Psoas muscle (tissue), 8 donors: ENCODE data around the gene SPTBN1. TPM values are rescaled to one million over a fixed set of nuclear protein-coding genes. Genes with fewer than 3 reads are reported as not detected.
"Not testable (repeated sequence)": the region's sequence is repeated elsewhere in the genome, so short reads cannot be mapped to it uniquely, and the experiment has no call there.

Source experiments
- ATAC-seq, 4 donors: fragments of 200-7000 bp; cut with Tn5 transposase; one replicate each; pipeline ENCODE4 v1.9.1; 2020; ENCODE audit warnings: moderate library complexity in 3 of 4, mild to moderate bottlenecking in 2 of 4
- DNase-seq, 2 donors: peaks; one replicate each; pipeline ENCODE4 v3.0.0-alpha.2; 2020
- H3K27ac ChIP-seq: fragments of 200-600 bp; one replicate; pipeline ENCODE4 v1.8.0; 2022
- H3K27me3 ChIP-seq, 3 donors: fragments of 200-600 bp in 1 of 3; one replicate each; pipeline versions ENCODE4 v1.6.1 to v1.8.0; 2013 to 2022; ENCODE audit warnings: low read length in 2 of 3, mild to moderate bottlenecking in 2 of 3, moderate library complexity in 1 of 3; ENCODE audit not compliant: insufficient read depth in 3 of 3
- H3K36me3 ChIP-seq, 2 donors: fragments of 200-600 bp in 1 of 2; one replicate each; pipeline versions ENCODE4 v1.6.1 to v1.8.0; 2013 to 2022; ENCODE audit warnings: low read depth in 1 of 2, mild to moderate bottlenecking in 1 of 2, moderate library complexity in 1 of 2; ENCODE audit not compliant: insufficient read depth in 1 of 2
- H3K4me1 ChIP-seq: fragments of 200-600 bp; one replicate; pipeline ENCODE4 v1.8.0; 2022
- H3K4me3 ChIP-seq: fragments of 200-600 bp; one replicate; pipeline ENCODE4 v1.8.0; 2022; ENCODE audit warnings: mild to moderate bottlenecking
- H3K9me3 ChIP-seq: fragments of 200-600 bp; one replicate; pipeline ENCODE4 v1.8.0; 2022
- WGBS, 3 donors: extraction: QIAGEN DNeasy Blood & Tissue Kit; methylation state at CpG; one replicate each; pipeline versions ENCODE4 v1.1.6 to v1.1.7; 2013; 5-methylcytosine and 5-hydroxymethylcytosine counted together
- intact Hi-C, 2 donors: fragments of 100-400 bp; cut with DNase I; formaldehyde crosslinking; loops; one replicate each; pipeline versions ENCODE4 v1.11.0 to v1.14.2; 2022
- polyA plus RNA-seq, 3 donors: library from polyadenylated mRNA; stranded (reverse); fragments of 200-250 nt; gene quantifications; one replicate each; pipeline ENCODE4 v1.2.3, GENCODE V29; 2013
- total RNA-seq, 4 donors: library from RNA; stranded (reverse); fragmentation: NEBNext Ultra II Directional in 2 of 4; extraction: Animal tissue kit (Norgen Biotek cat#: 25700) in 2 of 4; gene quantifications; one replicate each; pipeline versions ENCODE4 v1.2.1 to v1.2.4, GENCODE V29; 2021 to 2023
- TF ChIP-seq, protein P1 (sequence below): fragments of 200-600 bp; IDR thresholded peaks from one replicate; pipeline ENCODE4 v1.8.0; 2022; ENCODE audit warnings: antibody characterized with exemption
- donor health status: healthy with polysubstance abuse.
- donor health status: DM: no; HTN: no; CAD: no; lungs with moderate emphysema.
- donor health status: Bipolar disorder and iron deficiency.
- donor health status: healthy.
- donor health status: DM: yes; HTN: yes; CAD: no.
- donor health status: DM: no; HTN: no; CAD: no.
- donor health status: DM: no; HTN: no; CAD: no.
- donor health status: DM: yes; HTN: yes; CAD: no.

The SPTBN1 gene
- total and polyA plus RNA-seq, 7 donors, result 22.9 to 180 (median 87.8) TPM

DNA sequence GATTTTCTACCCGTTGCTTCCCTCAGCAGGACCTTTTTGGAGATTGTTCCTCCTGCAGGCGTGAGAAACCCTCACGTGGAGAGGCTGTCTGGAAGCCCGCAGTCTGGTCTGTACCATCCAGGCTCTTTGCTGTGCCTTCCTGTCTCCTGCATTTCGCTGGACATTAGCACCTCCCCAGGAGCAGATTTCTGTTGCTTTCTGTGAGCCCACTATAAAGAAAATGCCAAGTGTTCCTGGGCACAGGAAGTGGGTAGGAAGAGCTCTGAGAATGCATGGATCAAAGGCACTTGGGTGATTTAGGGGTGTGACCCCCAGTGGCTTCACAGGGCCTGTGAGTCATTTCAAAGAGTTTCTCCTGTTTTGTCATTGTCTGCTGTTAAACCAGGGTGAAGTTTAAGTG lies 27.3 kb downstream of the SPTBN1 start:
- peak overlapping the region; percentile 62 for H3K27ac ChIP-seq
- WGBS, 3 donors, result 29 to 48% (median 33%) methylated on average over 5 of the region's 5 CpGs
- intact Hi-C loops, result no loop called here
- no peaks in the 10 kb centered on the region for H3K9me3 ChIP-seq
- peaks cover 26% of the 10 kb centered on the region for H3K4me1 ChIP-seq
- ATAC-seq (peak in 3 of 4 donors; percentile 30 to 40 (median 38)), DNase-seq (no peak)
- H3K27me3 ChIP-seq, result no peaks in the 10 kb centered on the region
- H3K36me3 ChIP-seq, result no peaks in the 10 kb centered on the region
- TF ChIP-seq, protein P1, sequence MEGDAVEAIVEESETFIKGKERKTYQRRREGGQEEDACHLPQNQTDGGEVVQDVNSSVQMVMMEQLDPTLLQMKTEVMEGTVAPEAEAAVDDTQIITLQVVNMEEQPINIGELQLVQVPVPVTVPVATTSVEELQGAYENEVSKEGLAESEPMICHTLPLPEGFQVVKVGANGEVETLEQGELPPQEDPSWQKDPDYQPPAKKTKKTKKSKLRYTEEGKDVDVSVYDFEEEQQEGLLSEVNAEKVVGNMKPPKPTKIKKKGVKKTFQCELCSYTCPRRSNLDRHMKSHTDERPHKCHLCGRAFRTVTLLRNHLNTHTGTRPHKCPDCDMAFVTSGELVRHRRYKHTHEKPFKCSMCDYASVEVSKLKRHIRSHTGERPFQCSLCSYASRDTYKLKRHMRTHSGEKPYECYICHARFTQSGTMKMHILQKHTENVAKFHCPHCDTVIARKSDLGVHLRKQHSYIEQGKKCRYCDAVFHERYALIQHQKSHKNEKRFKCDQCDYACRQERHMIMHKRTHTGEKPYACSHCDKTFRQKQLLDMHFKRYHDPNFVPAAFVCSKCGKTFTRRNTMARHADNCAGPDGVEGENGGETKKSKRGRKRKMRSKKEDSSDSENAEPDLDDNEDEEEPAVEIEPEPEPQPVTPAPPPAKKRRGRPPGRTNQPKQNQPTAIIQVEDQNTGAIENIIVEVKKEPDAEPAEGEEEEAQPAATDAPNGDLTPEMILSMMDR, result no peak
- peak overlapping the region; percentile 19 for H3K4me3 ChIP-seq

DNA sequence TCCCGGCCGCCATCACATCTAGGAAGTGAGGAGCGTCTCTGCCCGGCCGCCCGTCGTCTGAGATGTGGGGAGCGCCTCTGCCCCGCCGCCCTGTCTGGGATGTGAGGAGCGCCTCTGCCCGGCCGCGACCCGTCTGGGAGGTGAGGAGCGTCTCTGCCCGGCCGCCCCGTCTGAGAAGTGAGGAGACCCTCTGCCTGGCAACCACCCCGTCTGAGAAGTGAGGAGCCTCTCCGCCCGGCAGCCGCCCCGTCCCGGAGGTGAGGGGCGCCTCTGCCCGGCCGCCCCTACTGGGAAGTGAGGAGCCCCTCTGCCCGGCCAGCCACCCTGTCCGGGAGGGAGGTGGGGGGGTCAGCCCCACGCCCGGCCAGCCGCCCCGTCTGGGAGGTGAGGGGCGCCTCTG lies 29.6 kb downstream of the SPTBN1 start:
- 94 to 99% (median 98%) methylated on average over 11 to 34 of the region's 35 CpGs for WGBS, 3 donors
- intact Hi-C loops, H3K36me3 ChIP-seq, DNase-seq, H3K27me3 ChIP-seq, H3K4me3 ChIP-seq, ATAC-seq, H3K9me3 ChIP-seq, H3K27ac ChIP-seq: not testable (repeated sequence)
- H3K4me1 ChIP-seq, result peaks cover 32% of the 10 kb centered on the region

DNA sequence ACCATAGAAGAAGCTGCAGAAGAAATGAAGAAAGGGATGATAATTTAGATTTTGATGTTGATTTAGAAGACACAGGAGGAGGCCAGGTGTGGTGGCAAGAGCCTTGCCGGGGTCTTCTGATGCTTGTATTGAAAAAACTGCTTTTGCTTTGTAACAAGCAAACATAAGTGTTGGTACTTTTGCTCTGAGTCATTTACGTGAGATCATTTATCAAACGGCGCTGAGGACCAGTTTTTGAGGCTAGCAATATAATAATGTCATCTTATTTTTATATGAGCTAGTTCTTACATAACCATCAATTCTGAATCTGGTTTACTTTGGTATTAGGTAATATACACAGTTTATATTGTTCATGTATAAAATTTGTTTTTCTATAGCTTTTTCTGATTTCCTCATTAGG lies 30.6 kb downstream of the SPTBN1 start:
- H3K4me3 ChIP-seq, result no peak overlapping the region
- TF ChIP-seq, protein P1, result no peak
- H3K27ac ChIP-seq, result no peak overlapping the region
- DNase-seq (no peak), ATAC-seq (no peak)
- H3K9me3 ChIP-seq, result no peaks in the 10 kb centered on the region
- intact Hi-C loops, result no loop called here
- peaks cover 42% of the 10 kb centered on the region for H3K4me1 ChIP-seq
- 65 to 74% (median 73%) methylated on average over 4 of the region's 4 CpGs for WGBS, 3 donors
- H3K27me3 ChIP-seq, result no peaks in the 10 kb centered on the region
- no peaks in the 10 kb centered on the region for H3K36me3 ChIP-seq

DNA sequence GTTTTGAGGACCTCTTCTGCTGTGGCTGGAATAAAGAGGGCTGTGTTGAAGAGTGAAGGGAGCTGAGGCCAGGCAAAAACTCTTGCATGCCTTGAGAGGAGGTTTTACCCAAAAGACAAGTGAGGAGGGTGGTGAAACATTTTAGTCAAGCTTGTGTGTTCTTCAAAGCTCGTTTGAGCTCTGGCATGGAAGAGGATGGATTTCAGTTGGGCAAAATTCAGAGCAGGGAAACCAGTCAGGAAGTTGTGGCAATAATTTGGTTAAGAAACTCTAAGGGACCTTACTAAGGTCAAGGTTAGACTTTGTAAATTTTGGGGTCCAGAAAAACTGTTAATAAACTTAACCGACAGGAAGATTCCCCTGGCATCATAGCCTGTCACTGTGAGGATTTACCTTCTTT lies 34.7 kb downstream of the SPTBN1 start:
- WGBS, 3 donors, result 48 to 61% (median 50%) methylated on average over 2 of the region's 2 CpGs
- Histone ChIP-seq H3K27ac (no peak overlapping the region), H3K27me3 (no peaks in the 10 kb centered on the region), H3K4me1 (peaks cover 21% of the 10 kb centered on the region), H3K36me3 (no peaks in the 10 kb centered on the region), H3K9me3 (no peaks in the 10 kb centered on the region), H3K4me3 (no peak overlapping the region)
- TF ChIP-seq, protein P1, result no peak
- no peak for DNase-seq
- intact Hi-C loops, result loop anchor here in 1 of 2 donors (10.0 kb wide), 1 partner anchor 386 kb away; no protein-coding TSS in a partner anchor
- peak in 1 of 4 donors; percentile 26 for ATAC-seq

DNA sequence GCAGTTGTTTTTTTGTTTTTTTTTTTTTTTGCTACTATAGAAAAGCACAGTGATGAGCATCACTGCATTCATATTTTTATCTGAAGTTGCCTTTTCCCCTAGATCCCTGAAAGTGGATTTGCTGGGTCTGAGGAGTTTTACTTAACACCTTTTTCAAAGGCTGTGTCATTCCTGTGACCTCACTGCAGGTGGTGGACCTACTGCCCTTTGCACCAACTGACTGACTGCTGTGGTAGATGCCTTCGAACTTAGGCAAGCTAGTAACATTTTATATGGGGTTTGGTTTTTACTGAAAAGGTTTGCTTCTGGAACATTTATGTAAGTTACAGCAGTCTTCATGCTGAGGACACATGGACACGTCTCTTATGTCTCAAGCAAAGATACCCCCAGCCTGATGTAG lies 36.2 kb downstream of the SPTBN1 start:
- intact Hi-C loops, result loop anchor here in 1 of 2 donors (10.0 kb wide), 1 partner anchor 388 kb away; no protein-coding TSS in a partner anchor
- TF ChIP-seq, protein P1, result no peak
- WGBS, 3 donors, result 73 to 78% (median 76%) methylated on average over 2 of the region's 2 CpGs
- H3K4me1 ChIP-seq, result peaks cover 26% of the 10 kb centered on the region
- H3K27me3 ChIP-seq, result no peaks in the 10 kb centered on the region
- no peak overlapping the region for H3K4me3 ChIP-seq
- H3K9me3 ChIP-seq, result no peaks in the 10 kb centered on the region
- H3K36me3 ChIP-seq, result no peaks in the 10 kb centered on the region
- H3K27ac ChIP-seq, result no peak overlapping the region
- no peak for DNase-seq
- ATAC-seq, result no peak
